Thoracic aorta (tissue), 2 donors: ENCODE measurements around the gene ASCL4. TPM values are rescaled to one million over a fixed set of nuclear protein-coding genes. Genes with fewer than 3 reads are reported as not detected.

Experiments used
- ATAC-seq: fragments of 150-250 bp; one replicate; pipeline ENCODE4 v1.8.0; 2017; ENCODE audit warnings: low read depth; ENCODE audit not compliant: insufficient number of reproducible peaks, low FRiP score
- DNase-seq: peaks from one replicate; pipeline ENCODE4 v3.0.0-alpha.2; 2020; ENCODE audit warnings: low spot score
- H3K27ac ChIP-seq, 2 donors: fragments of 200-600 bp; sonication (generic); 1 replicate in 1 of 2; 2 replicates in 1 of 2; pipeline ENCODE4 v1.5.1; 2016; ENCODE audit warnings: mild to moderate bottlenecking in 2 of 2, moderate library complexity in 2 of 2
- H3K27me3 ChIP-seq: fragments of 200-600 bp; sonication (generic); replicated peaks from 2 replicates; pipeline ENCODE4 v1.6.0; 2016; ENCODE audit warnings: mild to moderate bottlenecking; ENCODE audit not compliant: insufficient read depth
- H3K36me3 ChIP-seq: fragments of 200-600 bp; sonication (generic); one replicate; pipeline ENCODE4 v1.5.1; 2016
- H3K4me1 ChIP-seq, 2 donors: fragments of 200-600 bp; sonication (generic); 1 replicate in 1 of 2; 2 replicates in 1 of 2; pipeline versions ENCODE4 v1.5.1 to v1.6.0; 2016; ENCODE audit warnings: low read depth in 2 of 2, mild to moderate bottlenecking in 1 of 2; ENCODE audit not compliant: control insufficient read depth in 1 of 2
- H3K4me3 ChIP-seq: fragments of 200-600 bp; sonication (generic); 2 replicates; pipeline ENCODE4 v1.5.1; 2016; ENCODE audit warnings: mild to moderate bottlenecking
- H3K9me3 ChIP-seq: fragments of 200-600 bp; sonication (generic); 2 replicates; pipeline ENCODE4 v1.5.1; 2016
- total RNA-seq, 2 donors: library from RNA; depleted of rRNA; stranded (reverse); fragments of >200 nt; gene quantifications; one replicate each; pipeline versions ENCODE4 v1.1.0 to v1.2.3, GENCODE V29; 2016
- TF ChIP-seq, protein P1 (sequence below): fragments of 200-600 bp; sonication (generic); IDR thresholded peaks from one replicate; pipeline ENCODE4 v1.5.1; 2019; ENCODE audit warnings: antibody characterized with exemption

Gene ASCL4
- total RNA-seq, 2 donors from 2014 or later, result not detected

GRCh38 chr12:107759410-107759809 is 15.1 kb upstream of the ASCL4 start:
- peaks cover 24 to 28% of the 10 kb centered on the region in 2 donors for H3K4me1 ChIP-seq
- TF ChIP-seq, protein P1, sequence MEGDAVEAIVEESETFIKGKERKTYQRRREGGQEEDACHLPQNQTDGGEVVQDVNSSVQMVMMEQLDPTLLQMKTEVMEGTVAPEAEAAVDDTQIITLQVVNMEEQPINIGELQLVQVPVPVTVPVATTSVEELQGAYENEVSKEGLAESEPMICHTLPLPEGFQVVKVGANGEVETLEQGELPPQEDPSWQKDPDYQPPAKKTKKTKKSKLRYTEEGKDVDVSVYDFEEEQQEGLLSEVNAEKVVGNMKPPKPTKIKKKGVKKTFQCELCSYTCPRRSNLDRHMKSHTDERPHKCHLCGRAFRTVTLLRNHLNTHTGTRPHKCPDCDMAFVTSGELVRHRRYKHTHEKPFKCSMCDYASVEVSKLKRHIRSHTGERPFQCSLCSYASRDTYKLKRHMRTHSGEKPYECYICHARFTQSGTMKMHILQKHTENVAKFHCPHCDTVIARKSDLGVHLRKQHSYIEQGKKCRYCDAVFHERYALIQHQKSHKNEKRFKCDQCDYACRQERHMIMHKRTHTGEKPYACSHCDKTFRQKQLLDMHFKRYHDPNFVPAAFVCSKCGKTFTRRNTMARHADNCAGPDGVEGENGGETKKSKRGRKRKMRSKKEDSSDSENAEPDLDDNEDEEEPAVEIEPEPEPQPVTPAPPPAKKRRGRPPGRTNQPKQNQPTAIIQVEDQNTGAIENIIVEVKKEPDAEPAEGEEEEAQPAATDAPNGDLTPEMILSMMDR, result no peak
- H3K27me3 ChIP-seq, result no peaks in the 10 kb centered on the region
- ATAC-seq (no peak), DNase-seq (no peak)
- peak overlapping the region; percentile 78 for H3K4me3 ChIP-seq
- H3K36me3 ChIP-seq, result peaks cover 9% of the 10 kb centered on the region
- no peak overlapping the region for H3K27ac ChIP-seq
- no peaks in the 10 kb centered on the region for H3K9me3 ChIP-seq

DNA sequence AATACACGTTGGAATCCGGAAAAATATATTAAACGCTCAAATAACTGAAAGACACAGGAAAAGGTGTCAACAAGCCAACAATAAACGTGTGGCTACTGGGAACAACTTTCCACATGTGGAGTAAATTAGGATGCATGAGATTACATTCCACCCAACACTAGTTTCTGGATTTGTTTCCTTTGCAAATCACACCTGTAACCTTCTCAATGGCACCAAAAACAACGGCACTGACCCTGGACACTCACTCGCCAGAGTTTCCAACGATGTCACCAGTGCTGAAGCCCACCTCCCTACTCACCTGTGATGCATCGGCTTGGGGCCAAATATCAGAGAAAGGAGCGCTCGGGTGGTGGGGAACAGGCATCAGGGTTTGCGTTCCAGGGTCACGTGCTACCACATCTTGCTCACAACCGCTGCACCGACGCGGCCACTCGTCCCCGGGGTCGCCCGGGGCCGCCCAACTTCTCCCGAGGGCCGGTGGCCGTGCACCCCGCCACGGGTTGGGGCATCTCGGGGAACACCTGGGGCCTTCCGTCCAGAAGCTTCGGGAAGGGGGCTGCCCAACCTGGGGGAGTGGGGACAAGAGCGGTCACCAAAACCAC is 14.2 kb upstream of the ASCL4 start:
- ATAC-seq, result no peak
- Histone ChIP-seq H3K27me3 (no peaks in the 10 kb centered on the region), H3K9me3 (no peaks in the 10 kb centered on the region), H3K36me3 (peaks cover 9% of the 10 kb centered on the region), H3K27ac (peak overlapping the region in 1 of 2 donors; percentile 54), H3K4me1 (peaks cover 24 to 28% of the 10 kb centered on the region in 2 donors), H3K4me3 (peak overlapping the region; percentile 78)
- no peak for DNase-seq
- TF ChIP-seq, protein P1, result no peak

DNA sequence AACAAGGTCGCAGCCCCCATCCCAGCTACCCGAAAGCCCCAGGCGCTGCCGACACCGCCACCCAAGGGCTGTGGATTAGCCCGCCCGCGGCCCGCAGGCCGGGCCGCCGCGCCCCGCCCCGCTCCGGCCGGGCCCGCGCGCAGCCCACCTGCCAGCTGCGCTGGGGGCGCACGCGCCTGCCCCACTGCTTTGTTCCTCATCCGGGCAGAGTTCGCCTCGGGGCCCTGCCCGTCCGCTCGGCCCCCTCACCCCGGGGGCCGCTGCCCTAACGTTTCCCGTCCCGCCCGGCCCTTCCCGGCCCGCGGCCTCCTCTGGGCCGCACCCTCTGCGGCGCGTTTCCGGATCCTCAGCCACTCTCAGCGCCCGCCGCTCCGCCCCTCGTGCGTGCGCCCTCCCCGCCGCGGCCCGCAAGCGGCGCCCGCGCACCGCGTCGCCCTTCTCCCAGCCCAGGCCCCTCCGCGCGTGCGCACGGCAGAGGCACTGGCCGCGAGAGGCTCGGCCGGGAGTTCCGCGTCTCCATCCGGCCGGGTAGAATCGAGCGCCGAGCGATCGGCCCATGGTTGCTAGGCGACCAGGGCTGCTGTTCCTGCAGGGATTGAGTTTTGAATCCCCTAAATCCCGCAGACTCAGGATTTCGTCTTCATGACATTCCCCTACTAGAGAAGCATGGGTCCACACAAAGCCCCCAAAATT is 13.5 kb upstream of the ASCL4 start, which contains the start of gene PRDM4:
TSS of gene PRDM4 (minus strand) at position 329 of the 693 bp plus-strand sequence. CDS start 622 bp downstream, outside the sequence.
- no peaks in the 10 kb centered on the region for H3K27me3 ChIP-seq
- no peaks in the 10 kb centered on the region for H3K9me3 ChIP-seq
- H3K4me3 ChIP-seq, result peak within 1 kb of the TSS; percentile 78
- TF ChIP-seq, protein P1, result no peak
- peak; percentile 89 for ATAC-seq
- peak; percentile 77 for DNase-seq
- H3K36me3 ChIP-seq, result peaks cover 5% of the 10 kb centered on the region
- peak within 1 kb of the TSS in 1 of 2 donors; percentile 54 for H3K27ac ChIP-seq
- peaks cover 24 to 28% of the 10 kb centered on the region in 2 donors for H3K4me1 ChIP-seq

- Histone ChIP-seq H3K4me1 (peaks cover 24 to 28% of the 10 kb centered on the region in 2 donors), H3K27me3 (no peaks in the 10 kb centered on the region), H3K36me3 (no peaks in the 10 kb centered on the region), H3K9me3 (no peaks in the 10 kb centered on the region), H3K27ac (peak overlapping the region in 1 of 2 donors; percentile 54), H3K4me3 (peak overlapping the region; percentile 78)
- ATAC-seq (no peak), DNase-seq (no peak)
- TF ChIP-seq, protein P1, result no peak
These were observed 13.0 kb upstream of the ASCL4 start for GRCh38 chr12:107761502-107761904.

DNA sequence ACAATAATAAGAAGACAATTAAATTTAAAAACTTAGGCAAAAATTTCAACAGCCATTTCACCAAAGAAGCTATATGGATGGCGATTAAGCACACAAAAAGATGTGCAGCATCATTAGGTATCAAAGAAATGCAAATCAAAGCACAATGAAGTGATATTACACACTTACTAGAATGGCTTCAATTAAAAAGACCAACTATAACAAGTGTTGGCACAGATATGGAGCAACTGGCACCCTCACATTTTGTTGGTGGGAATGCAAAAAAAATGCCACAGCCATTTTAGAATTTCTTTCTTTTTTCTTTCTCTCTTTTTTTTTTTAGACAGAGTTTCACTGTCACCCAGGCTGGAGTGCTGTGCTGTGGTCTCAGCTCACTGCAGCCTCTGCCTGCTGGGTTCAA is 11.6 kb upstream of the ASCL4 start:
- H3K9me3 ChIP-seq, result no peaks in the 10 kb centered on the region
- no peaks in the 10 kb centered on the region for H3K36me3 ChIP-seq
- H3K27me3 ChIP-seq, result no peaks in the 10 kb centered on the region
- H3K27ac ChIP-seq, result no peak overlapping the region
- DNase-seq, result no peak
- no peak overlapping the region for H3K4me3 ChIP-seq
- TF ChIP-seq, protein P1, result no peak
- no peak for ATAC-seq
- H3K4me1 ChIP-seq, result peaks cover 22 to 28% of the 10 kb centered on the region in 2 donors
